Erythroblast (primary cell): ENCODE results near the gene MYO1A.

Source experiments
- DNase-seq, 2 experiments: peaks; one replicate each; lab custom pipeline; 2025; lab: John Stamatoyannopoulos, UW
- GATA1 ChIP-seq: IDR thresholded peaks from 2 replicates; pipeline ENCODE4 v1.6.1; 2011; ENCODE audit warnings: low read depth, mild to moderate bottlenecking, control low read depth, low read length, moderate library complexity
- POLR2A ChIP-seq: IDR thresholded peaks from 2 replicates; pipeline ENCODE4 v1.6.1; 2011; ENCODE audit warnings: mild to moderate bottlenecking, low read length

The MYO1A gene

DNA sequence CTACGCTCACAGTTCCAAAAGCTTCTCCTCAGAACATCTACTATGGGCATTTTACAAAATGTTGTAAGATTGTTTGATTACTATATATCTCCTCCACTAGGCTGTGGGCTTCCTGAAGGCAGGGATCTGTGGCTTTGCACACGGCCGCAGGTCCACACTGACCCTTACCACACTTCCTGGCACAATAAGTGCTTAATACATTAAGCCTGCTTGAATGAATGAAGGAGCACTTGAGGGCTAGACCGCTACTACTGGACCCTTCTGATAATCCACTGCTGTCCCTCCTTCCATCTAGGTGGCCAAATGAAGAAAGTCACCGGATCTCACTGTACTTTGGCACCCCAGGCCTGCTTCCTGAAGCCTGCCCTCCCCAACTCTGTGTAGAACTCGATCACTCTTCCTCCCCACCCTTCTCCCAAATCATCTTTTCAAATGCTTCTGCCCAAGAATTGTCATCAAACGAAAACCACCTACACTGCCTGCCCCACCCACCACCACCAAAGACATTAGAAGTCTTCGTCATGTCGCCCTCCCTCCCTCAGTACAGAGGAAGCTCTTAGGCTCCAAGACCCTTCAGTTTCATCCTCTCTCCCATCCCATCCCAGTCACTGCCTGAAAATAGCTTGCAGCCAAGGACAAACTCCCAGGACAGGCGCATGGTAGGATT lies 43.0 kb downstream of the MYO1A start:
- no peak for DNase-seq
- TF ChIP-seq GATA1 (no peak), POLR2A (no peak)

DNA sequence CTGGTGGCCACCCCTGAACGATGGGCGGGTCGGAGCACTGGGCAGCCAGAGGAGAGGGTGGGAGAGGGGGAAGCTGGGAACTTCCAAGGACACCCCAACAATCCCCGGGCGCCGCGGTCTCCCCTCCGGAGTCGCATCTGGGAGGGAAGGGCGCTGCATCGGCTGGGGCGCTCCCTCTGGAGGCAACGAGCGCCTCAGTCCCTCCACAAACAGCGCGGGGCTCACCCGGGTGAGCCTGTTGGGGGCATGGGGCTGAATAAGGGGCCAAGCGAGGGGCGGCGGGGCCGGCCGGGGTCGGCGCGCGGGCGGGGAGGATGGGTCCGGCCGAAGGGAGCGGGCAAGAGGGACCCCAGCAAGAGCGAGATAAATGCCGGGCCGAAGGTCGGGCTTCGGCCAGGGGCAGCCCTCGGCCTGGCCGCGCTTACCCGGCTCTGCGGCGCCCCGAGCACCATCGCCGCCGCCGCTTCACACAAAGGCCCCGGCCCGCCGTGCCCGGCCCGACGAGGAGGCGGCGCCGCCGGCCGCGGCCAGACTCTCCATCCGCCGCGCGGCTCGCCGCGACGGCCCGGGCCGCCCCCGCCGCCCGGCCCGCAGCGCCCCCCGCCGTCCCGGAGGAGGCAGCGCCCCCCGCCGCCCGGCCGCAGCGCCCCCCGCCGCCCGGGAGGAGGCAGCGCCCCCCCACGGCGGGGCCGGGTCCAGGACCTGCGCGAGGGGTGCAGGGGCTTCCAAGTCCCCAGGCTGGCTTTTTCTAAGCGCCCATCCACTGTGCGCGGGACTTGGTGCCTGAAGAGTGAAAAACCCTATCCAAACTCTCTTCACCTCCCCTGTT lies 43.7 kb downstream of the MYO1A start, which contains the start of gene ZBTB39:
Gene ZBTB39 (minus strand): TSS at position 567 of the 829 bp plus-strand sequence. CDS start 1,629 bp downstream, outside the sequence.
- TF ChIP-seq GATA1: no peak
- peak; percentile 29 for TF ChIP-seq POLR2A
- DNase-seq: peak; percentile 82 to 91

DNA sequence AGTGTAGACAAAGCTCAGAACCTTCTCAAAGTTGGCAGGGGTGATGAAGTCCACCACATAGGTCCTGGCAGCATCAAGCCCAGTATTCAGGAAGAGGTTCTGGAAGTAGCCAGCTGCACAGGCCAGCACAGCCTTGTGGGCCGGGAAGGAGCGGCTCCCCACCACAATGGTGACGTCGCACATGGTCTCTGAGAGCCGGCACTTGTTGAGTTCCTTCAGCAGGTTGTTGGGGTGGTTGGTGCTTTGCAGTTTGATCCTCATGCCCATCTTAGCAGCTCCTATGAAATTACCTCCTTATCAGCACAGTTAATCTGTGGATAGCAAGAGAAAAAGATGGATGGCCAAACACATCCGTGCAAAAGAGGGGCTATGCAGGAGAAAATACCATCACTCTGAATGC lies 45.3 kb downstream of the MYO1A start:
- no peak for DNase-seq
- TF ChIP-seq POLR2A (no peak), GATA1 (no peak)

DNA sequence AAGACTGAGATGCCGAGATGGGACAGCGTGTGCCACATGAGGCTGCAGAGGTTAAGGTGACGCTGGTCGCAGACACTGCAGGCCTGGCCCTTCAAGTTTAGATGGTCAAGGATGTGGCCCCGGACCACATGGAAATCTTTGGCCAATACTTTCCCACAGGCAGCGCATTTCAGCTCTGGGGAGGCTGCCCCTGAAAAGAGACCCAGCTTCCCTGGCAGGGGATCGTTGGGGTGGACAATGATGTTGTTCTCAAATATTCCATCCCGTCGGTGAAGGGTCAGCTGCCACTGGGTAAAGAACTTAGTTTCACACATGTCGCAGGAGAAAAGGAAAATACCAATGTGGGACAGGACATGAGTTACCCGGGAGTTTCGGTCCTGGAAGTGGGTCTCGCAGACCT lies 46.5 kb downstream of the MYO1A start:
- TF ChIP-seq POLR2A (no peak), GATA1 (no peak)

DNA sequence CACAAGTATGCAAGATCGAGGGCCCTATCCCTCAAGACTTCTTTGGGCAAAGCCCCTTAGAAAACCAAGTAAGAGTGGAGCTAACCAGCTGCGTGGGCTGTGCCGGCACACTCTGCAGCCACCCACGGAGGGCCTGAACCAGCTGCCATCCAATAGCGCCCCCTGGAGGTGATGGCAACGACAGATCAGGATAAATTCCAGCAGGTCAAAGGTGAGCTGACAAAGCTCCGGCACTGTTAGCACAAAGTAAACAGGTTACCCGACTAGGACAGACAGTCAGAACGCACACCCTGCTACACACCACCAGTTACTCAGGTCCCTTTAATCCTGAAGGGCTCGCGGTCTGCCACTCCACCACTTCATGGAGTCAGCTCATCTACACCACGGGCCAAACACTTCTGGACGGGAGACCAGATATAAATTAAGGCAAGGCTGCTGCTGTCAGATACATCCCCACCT lies 48.5 kb downstream of the MYO1A start:
- DNase-seq: peak; percentile 76 to 89
- no peak for TF ChIP-seq POLR2A
- no peak for TF ChIP-seq GATA1

More for the DNA sequence above, 46.5 kb downstream of the MYO1A start:
- DNase-seq: no peak

DNA sequence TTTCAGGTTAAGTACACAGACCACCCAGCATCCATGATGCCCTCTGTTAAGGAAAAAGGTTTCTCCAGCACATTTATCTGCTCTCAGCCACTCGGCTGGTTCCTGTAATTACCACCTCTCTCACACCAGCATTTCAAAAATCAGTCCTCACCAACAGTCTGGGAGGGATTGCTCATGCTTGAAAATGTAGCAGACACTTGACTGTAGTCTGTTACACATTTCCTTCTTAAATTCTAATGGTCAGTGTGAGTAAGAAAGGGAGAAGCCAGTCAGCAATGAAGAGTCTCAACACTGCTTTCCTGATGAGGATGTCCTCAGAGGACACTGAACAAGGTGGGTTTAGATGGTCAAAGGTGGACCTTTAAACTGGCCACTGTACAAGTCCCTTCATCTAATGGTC lies 49.5 kb downstream of the MYO1A start:
- no peak for DNase-seq

DNA sequence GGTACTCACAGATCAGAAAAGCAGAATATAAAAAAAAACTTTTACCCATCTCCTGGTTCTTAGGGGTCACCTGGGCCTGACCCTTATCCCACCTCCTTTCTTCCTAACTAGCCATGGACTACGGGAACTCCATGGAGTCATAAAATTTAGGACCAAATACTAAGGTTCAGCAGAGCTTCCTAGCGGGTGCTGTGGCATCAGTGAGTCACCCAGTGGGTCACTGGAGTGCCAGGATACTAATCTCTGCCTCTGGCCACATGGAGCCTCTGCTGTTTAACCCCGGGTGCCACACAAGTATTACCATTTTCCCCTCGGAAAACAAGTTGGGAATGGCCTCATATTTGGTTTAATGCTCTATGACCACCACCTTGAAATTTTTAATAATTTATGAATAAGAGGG lies 50.5 kb downstream of the MYO1A start:
- no peak for TF ChIP-seq POLR2A
- no peak for TF ChIP-seq GATA1
- no peak for DNase-seq

More for the DNA sequence above, 49.5 kb downstream of the MYO1A start:
- TF ChIP-seq GATA1: no peak
- TF ChIP-seq POLR2A: no peak

DNA sequence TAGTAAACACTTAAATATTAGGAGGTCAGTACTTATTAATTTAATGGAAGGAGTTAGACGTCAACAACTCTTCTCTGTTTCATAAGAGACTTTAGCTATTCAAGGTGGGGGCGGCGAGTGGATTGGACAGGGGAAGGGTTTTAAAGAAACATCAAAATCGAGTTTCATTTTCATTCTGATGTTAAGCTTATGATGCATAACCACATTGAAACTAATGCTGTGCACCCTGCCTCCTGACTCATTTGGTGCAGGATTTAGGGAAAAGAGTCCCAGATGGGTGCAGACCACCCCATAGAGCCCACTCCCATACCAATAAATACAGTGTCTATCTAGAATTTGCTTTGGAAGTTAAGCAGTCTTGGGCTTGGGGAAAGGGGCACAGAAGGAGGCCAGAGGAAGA lies 50.9 kb downstream of the MYO1A start:
- DNase-seq: no peak
- no peak for TF ChIP-seq GATA1
- TF ChIP-seq POLR2A: no peak

DNA sequence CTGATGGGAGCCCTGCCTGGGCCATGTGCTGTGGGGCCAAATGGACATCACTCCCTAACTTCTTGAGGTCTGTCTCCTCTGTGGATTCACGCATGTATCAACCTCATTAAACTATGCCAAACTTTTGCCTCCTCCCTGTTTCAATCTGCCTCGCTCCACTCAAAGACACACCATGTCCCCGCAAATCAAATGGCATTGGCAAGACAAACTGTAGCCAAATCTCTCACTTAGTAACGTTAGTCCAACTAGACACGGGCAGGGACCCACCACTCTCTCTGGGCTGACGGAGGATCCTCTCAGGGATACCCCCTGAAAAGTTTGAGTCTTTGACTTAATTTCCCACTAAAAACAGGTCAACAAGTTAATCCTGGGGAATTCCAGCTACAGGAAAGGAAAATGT lies 51.6 kb downstream of the MYO1A start:
- no peak for DNase-seq
- TF ChIP-seq GATA1: no peak
- no peak for TF ChIP-seq POLR2A

DNA sequence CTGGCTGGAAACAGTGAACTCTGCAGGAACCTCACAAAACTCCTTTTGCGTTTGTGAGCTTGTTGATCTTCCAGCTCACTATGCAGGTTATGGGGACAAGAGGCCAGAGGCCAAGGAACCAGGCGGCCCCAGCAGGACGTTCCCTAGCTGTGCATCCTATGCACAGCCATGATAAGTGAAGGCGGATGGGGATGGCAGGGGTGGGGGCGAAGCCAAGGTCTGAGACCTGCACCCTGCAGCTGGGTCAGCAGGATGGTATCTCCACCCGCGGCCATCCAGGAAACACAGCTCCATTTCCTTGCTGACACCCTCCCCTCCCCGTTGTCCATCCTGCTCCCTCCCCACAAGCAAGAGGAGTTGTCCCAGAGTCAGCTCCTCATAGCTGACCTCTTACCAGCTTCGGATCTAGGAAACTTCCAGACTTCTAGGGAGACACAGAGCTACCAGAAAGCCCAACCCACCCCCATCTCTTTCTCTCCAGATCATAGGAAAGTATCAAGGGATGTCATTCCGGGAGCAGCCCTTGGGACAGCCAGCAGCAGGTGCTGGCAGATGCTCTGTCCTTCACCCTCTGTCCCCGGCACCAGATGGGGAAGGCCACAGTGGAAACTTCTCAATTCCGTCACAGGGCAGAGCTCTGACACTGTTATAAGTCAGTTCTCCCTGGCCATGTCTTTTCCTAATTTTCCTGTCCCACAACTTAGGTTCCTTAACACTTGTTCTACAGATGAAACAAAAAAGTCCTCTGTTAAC lies 53.0 kb downstream of the MYO1A start:
- DNase-seq: no peak
- no peak for TF ChIP-seq GATA1
- no peak for TF ChIP-seq POLR2A

DNA sequence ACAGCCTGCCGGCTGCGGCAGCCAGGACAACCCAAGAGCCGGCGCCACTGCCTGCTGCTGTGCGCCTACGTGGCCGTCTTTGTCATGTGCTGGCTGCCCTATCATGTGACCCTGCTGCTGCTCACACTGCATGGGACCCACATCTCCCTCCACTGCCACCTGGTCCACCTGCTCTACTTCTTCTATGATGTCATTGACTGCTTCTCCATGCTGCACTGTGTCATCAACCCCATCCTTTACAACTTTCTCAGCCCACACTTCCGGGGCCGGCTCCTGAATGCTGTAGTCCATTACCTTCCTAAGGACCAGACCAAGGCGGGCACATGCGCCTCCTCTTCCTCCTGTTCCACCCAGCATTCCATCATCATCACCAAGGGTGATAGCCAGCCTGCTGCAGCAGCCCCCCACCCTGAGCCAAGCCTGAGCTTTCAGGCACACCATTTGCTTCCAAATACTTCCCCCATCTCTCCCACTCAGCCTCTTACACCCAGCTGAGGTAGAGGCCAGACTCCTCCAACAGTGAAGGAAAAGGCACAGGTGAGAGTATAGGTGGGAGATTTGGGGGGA lies 53.9 kb downstream of the MYO1A start:
- DNase-seq: no peak
- TF ChIP-seq POLR2A (no peak), GATA1 (no peak)

DNA sequence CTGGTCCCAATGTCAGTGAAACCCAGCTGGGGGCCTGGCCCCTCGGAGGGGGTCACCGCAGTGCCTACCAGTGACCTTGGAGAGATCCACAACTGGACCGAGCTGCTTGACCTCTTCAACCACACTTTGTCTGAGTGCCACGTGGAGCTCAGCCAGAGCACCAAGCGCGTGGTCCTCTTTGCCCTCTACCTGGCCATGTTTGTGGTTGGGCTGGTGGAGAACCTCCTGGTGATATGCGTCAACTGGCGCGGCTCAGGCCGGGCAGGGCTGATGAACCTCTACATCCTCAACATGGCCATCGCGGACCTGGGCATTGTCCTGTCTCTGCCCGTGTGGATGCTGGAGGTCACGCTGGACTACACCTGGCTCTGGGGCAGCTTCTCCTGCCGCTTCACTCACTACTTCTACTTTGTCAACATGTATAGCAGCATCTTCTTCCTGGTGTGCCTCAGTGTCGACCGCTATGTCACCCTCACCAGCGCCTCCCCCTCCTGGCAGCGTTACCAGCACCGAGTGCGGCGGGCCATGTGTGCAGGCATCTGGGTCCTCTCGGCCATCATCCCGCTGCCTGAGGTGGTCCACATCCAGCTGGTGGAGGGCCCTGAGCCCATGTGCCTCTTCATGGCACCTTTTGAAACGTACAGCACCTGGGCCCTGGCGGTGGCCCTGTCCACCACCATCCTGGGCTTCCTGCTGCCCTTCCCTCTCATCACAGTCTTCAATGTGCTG lies 54.6 kb downstream of the MYO1A start:
- TF ChIP-seq GATA1 (no peak), POLR2A (no peak)
- DNase-seq: no peak

DNA sequence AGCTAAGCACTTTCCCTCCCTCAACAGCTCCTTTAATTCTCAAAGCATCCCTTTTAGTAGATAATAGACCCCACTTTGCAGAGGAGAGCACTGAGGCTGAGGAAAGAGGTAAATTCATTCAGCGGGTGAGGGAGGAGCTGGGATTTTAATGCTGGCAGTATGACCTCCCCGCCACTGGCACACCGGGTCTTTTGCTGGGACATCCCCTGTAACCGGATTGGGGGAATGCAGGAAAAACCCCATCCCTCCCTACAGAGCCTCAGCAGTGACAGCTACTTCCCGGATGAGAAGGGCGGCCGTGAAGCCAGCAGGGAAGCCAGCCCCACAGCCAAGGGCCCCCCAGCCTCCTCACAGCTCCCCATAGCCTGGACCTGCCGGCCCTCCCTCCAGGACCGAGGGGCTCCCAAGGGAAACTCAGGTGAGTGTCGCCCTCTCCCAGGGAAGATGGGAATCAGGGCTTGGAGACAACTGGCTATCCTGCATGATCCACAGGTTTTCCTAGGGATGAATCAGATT lies 55.6 kb downstream of the MYO1A start:
- TF ChIP-seq POLR2A (no peak), GATA1 (no peak)
- no peak for DNase-seq

DNA sequence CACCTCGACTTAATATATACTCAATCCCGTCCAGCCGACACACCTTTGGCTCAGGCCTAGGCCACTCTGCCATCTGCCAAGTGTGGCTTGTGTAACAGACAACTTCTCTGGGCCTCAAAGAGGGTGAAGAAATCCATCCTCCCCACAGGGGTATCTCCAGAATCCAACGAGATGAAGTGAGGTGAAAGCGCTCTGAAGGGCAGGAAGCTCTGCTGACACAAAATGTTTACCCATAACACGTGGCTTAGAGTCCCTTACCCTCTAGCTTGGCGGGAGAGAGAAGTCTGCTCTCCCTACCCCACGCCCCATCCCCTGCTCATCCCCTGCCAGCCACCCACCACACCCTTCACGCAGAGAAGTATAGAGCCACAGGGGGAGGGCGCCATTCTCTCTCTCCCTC lies 56.6 kb downstream of the MYO1A start:
- no peak for TF ChIP-seq GATA1
- no peak for TF ChIP-seq POLR2A
- DNase-seq: no peak
